AG04449 (cell line): ENCODE measurements around the gene CCDC92.

Experiments
- CTCF ChIA-PET: fragments of 350-600 bp; formaldehyde crosslinking; extraction: SDS; loops from one replicate; lab custom pipeline; 2021; ENCODE audit warnings: antibody characterized with exemption; lab: Yijun Ruan, JAX
- POLR2A ChIA-PET: fragments of 400-600, 350-600 bp; formaldehyde crosslinking; extraction: SDS; loops from one replicate; lab custom pipeline; 2020; ENCODE audit warnings: antibody characterized with exemption, inconsistent platforms; lab: Yijun Ruan, JAX
- DNase-seq: peaks from one replicate; pipeline ENCODE4 v3.0.0-alpha.2; 2010; ENCODE audit warnings: low read depth, low spot score
- H3K4me3 ChIP-seq: 2 replicates; pipeline ENCODE4 v1.5.1; 2011; ENCODE audit warnings: low read depth, mild to moderate bottlenecking, control low read depth, low read length
- CTCF ChIP-seq: IDR thresholded peaks from one replicate; pipeline ENCODE4 v1.5.1; 2011; ENCODE audit warnings: mild to moderate bottlenecking, moderate library complexity, low read length, control low read depth, inconsistent platforms; ENCODE audit not compliant: insufficient read depth; ENCODE audit errors: missing control alignments

Gene CCDC92

GRCh38 chr12:123941000-123941399, 31.6 kb downstream of the CCDC92 start:
- H3K4me3 ChIP-seq, result no peak overlapping the region
- ChIA-PET POLR2A (no interaction called here), CTCF (interaction anchor here (0.6 to 3.5 kb wide), 2 partner anchors 36 to 42 kb away, joined by 3 to 22 read pairs; no protein-coding TSS in a partner anchor)
- no peak for DNase-seq
- TF ChIP-seq CTCF, result no peak

GRCh38 chr12:123940627-123940966, 32.0 kb downstream of the CCDC92 start:
- TF ChIP-seq CTCF, result no peak
- no peak overlapping the region for H3K4me3 ChIP-seq
- CTCF ChIA-PET, result interaction anchor here (0.6 to 3.5 kb wide), 2 partner anchors 36 to 43 kb away, joined by 3 to 22 read pairs; no protein-coding TSS in a partner anchor
- no peak for DNase-seq
- POLR2A ChIA-PET, result no interaction called here

GRCh38 chr12:123939716-123940626, 32.7 kb downstream of the CCDC92 start:
- TF ChIP-seq CTCF, result no peak
- ChIA-PET POLR2A (no interaction called here), CTCF (interaction anchor here (0.6 to 3.5 kb wide), 7 partner anchors 9 to 43 kb away, joined by 3 to 22 read pairs (median 5); no protein-coding TSS in a partner anchor)
- DNase-seq, result no peak
- no peak overlapping the region for H3K4me3 ChIP-seq

- TF ChIP-seq CTCF, result peak; percentile 58
- no peak for DNase-seq
- H3K4me3 ChIP-seq, result no peak overlapping the region
- POLR2A ChIA-PET, result no interaction called here
- CTCF ChIA-PET, result interaction anchor here (0.6 to 3.2 kb wide), 13 partner anchors 9 to 832 kb away, joined by 3 to 11 read pairs (median 3); no protein-coding TSS in a partner anchor
Observed at GRCh38 chr12:123938679-123939480, 33.8 kb downstream of the CCDC92 start.

GRCh38 chr12:123937707-123938591, 34.7 kb downstream of the CCDC92 start:
- H3K4me3 ChIP-seq, result no peak overlapping the region
- no peak for TF ChIP-seq CTCF
- CTCF ChIA-PET, result interaction anchor here (0.7 to 3.2 kb wide), 6 partner anchors 10 to 833 kb away, joined by 3 to 11 read pairs (median 4); no protein-coding TSS in a partner anchor
- no peak for DNase-seq
- POLR2A ChIA-PET, result no interaction called here
